Subcutaneous adipose tissue (tissue), 4 donors: ENCODE data around the gene SLC36A1. TPM values are rescaled to one million over a fixed set of nuclear protein-coding genes. Genes with fewer than 3 reads are reported as not detected.

Experiments used
- CTCF ChIP-seq: fragments of 450-650 bp; IDR thresholded peaks from one replicate; pipeline ENCODE4 v1.5.1; 2016; ENCODE audit warnings: low read depth, mild to moderate bottlenecking, control low read depth, antibody characterized with exemption, moderate library complexity
- small RNA-seq: library from RNA; depleted of rRNA; stranded (forward); fragments of <200 nt; gene quantifications from one replicate; pipeline ENCODE3, GENCODE V24; 2016
- total RNA-seq, 4 donors: library from RNA; depleted of rRNA; stranded (reverse); fragments of >200 nt; gene quantifications; one replicate each; pipeline ENCODE4 v1.1.0, GENCODE V29; 2016

The SLC36A1 gene
- total RNA-seq, 4 donors from 2014 or later = 10.9 to 22.7 (median 17.1) TPM

DNA sequence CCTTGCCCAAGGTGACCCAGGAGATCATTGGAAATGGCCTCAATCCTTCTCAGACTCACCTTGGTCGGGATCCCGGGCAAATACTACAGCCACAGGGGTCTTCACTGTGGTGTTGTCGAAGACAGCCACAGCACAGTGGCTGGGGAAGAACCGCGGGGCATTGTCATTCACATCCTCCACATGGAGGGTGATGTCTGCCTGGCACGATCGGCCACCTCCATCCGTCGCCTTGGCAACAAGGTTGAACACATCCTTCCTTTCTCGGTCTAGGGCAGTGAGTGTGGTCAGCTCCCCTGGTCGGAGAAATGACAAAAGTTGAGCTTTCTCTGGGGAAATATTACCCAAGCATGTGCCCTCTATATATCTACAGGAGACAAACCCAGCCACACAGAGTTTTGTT is 86.9 kb downstream of the SLC36A1 start:
- no peak for TF ChIP-seq CTCF

GRCh38 chr5:151537044-151537443 is 89.6 kb downstream of the SLC36A1 start:
- no peak for TF ChIP-seq CTCF

- no peak for TF ChIP-seq CTCF
These were observed 94.2 kb downstream of the SLC36A1 start for GRCh38 chr5:151541571-151541970.

Small RNA genes within 50 kb of the gene (small RNA-seq; reads per million reads assigned to genes)
- gene MIR6499 (not detected), gene RNA5SP197 (not detected)

Other genes starting within 250 kb of the SLC36A1 start
- 100 to 1,000 TPM; 189 to 307 (median 243) TPM for gene CCDC69, start 223.5 kb upstream of the SLC36A1 start, total RNA-seq
- gene GM2A, start 194.4 kb upstream of the SLC36A1 start, total RNA-seq = 100 to 1,000 TPM in 1 of 4 donors, 10 to 100 TPM in 3; 22.6 to 159 (median 34.0) TPM
- gene SLC36A3, start 143.8 kb upstream of the SLC36A1 start, total RNA-seq = not detected
- gene SLC36A2, start 100.0 kb upstream of the SLC36A1 start, total RNA-seq = under 1 TPM in 2 of 4 donors, not detected in 2; 0.19 to 0.85 TPM
- under 1 TPM; under 0.01 to 0.51 (median 0.20) TPM for gene FAT2, start 143.7 kb downstream of the SLC36A1 start, total RNA-seq
- gene SPARC, start 239.3 kb downstream of the SLC36A1 start, total RNA-seq = 1,000 to 10,000 TPM in 2 of 4 donors, 100 to 1,000 TPM in 2; 792 to 1,545 (median 1,187) TPM